GM21390 (cell line): ENCODE data around the gene TMPRSS5.
"Not testable (repeated sequence)": the region's sequence is repeated elsewhere in the genome, so short reads cannot be mapped to it uniquely, and the experiment has no call there.

Experiments used
- ATAC-seq: cut with Tn5 transposase; IDR thresholded peaks from one replicate; pipeline ENCODE4 v1.9.1; 2021; ENCODE audit not compliant: unreplicated experiment

TMPRSS5 gene

GRCh38 chr11:113705871-113706655 lies at the start of gene TMPRSS5:
TSS of gene TMPRSS5 (minus strand) at chr11:113706308. CDS start at chr11:113706224, 84 bp downstream.
- no peak for ATAC-seq

- ATAC-seq = no peak
Measured at GRCh38 chr11:113752932-113753331, 46.8 kb upstream of the TMPRSS5 start.

GRCh38 chr11:113736323-113736722 lies 30.2 kb upstream of the TMPRSS5 start:
- ATAC-seq = no peak

- no peak for ATAC-seq
Measured at GRCh38 chr11:113732092-113732491, 26.0 kb upstream of the TMPRSS5 start.

GRCh38 chr11:113730887-113731726 lies 25.0 kb upstream of the TMPRSS5 start:
- ATAC-seq = no peak

- ATAC-seq = no peak
Measured at GRCh38 chr11:113729456-113729855, 23.3 kb upstream of the TMPRSS5 start.

- no peak for ATAC-seq
Measured at GRCh38 chr11:113728814-113729213, 22.7 kb upstream of the TMPRSS5 start.

GRCh38 chr11:113725913-113726312 lies 19.8 kb upstream of the TMPRSS5 start:
- no peak for ATAC-seq

GRCh38 chr11:113725407-113725806 lies 19.3 kb upstream of the TMPRSS5 start:
- ATAC-seq = no peak

GRCh38 chr11:113724778-113725177 lies 18.7 kb upstream of the TMPRSS5 start:
- ATAC-seq = no peak

GRCh38 chr11:113723787-113724186 lies 17.7 kb upstream of the TMPRSS5 start:
- ATAC-seq = no peak

- no peak for ATAC-seq
Measured at GRCh38 chr11:113722934-113723333, 16.8 kb upstream of the TMPRSS5 start.

GRCh38 chr11:113722221-113722620 lies 16.1 kb upstream of the TMPRSS5 start:
- no peak for ATAC-seq

GRCh38 chr11:113721462-113722066 lies 15.5 kb upstream of the TMPRSS5 start:
- ATAC-seq = no peak

- ATAC-seq = not testable (repeated sequence)
Measured at GRCh38 chr11:113720478-113720877, 14.4 kb upstream of the TMPRSS5 start.

- no peak for ATAC-seq
Measured at GRCh38 chr11:113715882-113716625, 9.9 kb upstream of the TMPRSS5 start.

GRCh38 chr11:113715273-113715672 lies 9.2 kb upstream of the TMPRSS5 start:
- ATAC-seq = no peak

- ATAC-seq = no peak
Measured at GRCh38 chr11:113710989-113711388, 4.9 kb upstream of the TMPRSS5 start.

GRCh38 chr11:113703551-113703950 lies 2.6 kb downstream of the TMPRSS5 start:
- ATAC-seq = not testable (repeated sequence)

- no peak for ATAC-seq
Measured at GRCh38 chr11:113701491-113701890, 4.6 kb downstream of the TMPRSS5 start.

GRCh38 chr11:113698515-113698914 lies 7.6 kb downstream of the TMPRSS5 start:
- no peak for ATAC-seq
